HG02870 (cell line): ENCODE results near the gene FAM25C.
"Not testable (repeated sequence)": the region's sequence is repeated elsewhere in the genome, so short reads cannot be mapped to it uniquely, and the experiment has no call there.

Experiments used
- ATAC-seq: cut with Tn5 transposase; IDR thresholded peaks from one replicate; pipeline ENCODE4 v1.9.1; 2021; ENCODE audit warnings: mild to moderate bottlenecking, moderate library complexity; ENCODE audit not compliant: unreplicated experiment

FAM25C gene

GRCh38 chr10:47999691-48000090 lies at the start of gene FAM25C:
Gene FAM25C, minus strand, starts transcription at chr10:47999791. Its CDS starts 26 bp downstream, at chr10:47999765.
- not testable (repeated sequence) for ATAC-seq

- ATAC-seq: not testable (repeated sequence)
These were observed 45.0 kb upstream of the FAM25C start for GRCh38 chr10:48044557-48044956.

DNA sequence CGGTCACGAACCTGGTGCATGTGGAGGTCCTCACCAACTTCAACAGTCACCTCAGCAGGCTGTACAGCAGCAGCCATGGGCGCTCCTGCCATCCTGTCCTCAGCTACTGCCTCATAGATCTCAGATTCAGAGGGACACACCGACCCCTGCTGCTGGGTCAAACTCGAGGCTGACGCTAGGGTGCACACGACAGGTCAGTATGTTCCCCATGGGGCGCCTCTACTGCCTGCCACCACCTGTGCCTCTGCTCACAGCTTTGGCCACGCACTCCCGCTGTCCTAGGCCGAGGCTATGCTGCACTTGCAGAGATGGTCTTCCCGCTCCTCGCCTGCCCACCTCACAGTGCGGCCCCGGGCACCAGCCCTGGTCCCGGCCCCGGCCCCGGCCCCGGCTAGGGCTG lies 31.8 kb upstream of the FAM25C start:
- not testable (repeated sequence) for ATAC-seq

GRCh38 chr10:48002306-48002705 lies 2.7 kb upstream of the FAM25C start:
- ATAC-seq: not testable (repeated sequence)

DNA sequence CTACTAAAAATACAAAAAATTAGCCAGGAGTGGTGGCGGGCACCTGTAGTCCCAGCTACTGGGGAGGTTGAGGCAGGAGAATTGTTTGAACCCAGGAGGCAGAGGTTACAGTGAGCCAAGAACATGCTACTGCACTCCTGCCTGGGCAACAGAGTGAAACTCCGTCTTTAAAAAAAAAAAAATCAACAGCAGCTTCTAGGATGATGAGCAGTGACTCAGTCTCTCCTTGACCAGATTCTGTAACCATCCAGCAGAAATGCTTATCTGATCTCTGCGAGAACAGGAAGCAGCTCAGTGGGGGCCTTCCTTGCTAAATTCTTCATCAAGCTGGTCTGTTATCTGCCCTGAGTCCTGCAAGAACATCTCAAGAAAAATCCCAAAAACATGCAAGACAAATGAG lies 5.5 kb downstream of the FAM25C start:
- ATAC-seq: not testable (repeated sequence)

DNA sequence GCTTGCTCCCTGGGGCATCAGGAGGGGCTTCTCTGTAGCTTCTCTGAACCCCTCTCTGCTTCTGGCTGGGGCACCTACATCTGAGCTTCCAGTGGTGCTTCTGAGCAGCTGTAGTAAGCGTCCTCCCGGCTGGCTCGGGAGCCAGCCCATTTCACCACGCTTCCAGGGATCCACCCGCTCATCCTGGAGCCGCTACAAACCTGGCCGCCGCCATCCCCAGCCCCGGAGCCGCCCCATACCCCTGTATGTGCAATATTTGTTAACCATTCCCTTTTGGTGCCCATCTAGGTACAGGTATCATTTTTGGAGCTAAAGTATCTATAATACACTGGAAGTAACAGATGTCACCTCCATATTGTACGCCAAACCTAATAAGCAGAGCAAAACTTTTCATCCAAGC lies 7.0 kb downstream of the FAM25C start:
- not testable (repeated sequence) for ATAC-seq

- ATAC-seq: not testable (repeated sequence)
These were observed 7.9 kb downstream of the FAM25C start for GRCh38 chr10:47991706-47992105.

GRCh38 chr10:47990097-47990496 lies 9.5 kb downstream of the FAM25C start:
- ATAC-seq: not testable (repeated sequence)

DNA sequence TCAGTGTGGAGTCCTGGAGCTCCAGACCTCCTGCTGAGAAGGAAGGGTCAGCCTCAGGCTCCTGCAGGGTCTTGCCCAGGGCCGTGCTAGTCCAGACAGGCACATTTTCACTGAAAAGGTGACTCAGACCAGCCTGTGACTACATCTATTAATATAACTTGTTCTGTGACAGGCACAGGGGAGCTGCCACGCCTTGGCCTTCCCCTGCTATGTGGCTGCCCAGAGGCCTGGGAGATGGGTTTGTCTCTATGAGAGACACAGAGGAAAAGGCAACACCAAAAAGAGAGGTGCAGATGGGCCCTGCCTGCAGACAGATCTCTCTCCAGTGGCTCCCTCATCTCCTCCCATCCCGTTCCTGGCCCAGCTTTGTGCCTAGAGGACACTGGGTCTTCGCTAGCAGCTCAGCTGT lies 10.0 kb downstream of the FAM25C start:
- ATAC-seq: not testable (repeated sequence)

DNA sequence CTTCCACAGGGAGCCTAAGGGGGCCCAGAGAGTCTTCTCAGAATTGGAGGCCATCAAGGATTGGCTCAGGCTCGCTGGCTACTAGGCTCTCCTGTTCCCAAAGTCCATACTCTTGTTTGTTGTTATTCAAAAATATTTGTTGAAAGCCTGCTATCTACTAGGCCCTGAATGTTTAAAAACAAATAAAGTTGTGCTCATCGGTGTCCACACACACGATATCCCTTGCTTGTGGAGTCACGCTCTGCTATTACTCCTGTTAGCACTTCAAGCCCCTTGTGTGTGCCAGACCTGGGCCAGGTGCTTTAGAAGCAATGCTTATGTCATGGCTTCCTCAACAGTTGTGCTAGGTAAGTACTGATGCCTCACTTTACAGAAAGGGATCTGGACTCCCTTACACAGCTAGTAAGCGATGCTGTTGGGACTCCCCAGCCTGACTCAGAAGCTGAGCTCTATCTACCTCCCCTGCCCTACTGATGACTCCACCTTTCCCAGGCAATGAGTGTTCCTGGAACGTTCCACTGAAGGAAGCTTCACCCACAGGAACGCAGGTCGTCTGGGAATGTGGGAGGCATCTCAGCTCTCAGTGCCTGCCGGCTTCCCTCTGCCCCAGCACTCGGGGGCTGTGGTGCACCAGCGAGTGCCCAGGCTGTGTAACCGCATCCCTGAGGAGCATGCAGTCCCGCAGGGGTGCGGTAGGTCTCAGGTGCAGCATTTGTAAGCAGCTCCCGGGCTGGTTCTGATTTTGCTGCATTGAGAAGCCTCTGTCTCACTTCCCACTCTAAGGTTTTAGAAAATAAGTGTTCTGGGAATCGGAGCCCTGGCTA lies 10.7 kb downstream of the FAM25C start:
- not testable (repeated sequence) for ATAC-seq

DNA sequence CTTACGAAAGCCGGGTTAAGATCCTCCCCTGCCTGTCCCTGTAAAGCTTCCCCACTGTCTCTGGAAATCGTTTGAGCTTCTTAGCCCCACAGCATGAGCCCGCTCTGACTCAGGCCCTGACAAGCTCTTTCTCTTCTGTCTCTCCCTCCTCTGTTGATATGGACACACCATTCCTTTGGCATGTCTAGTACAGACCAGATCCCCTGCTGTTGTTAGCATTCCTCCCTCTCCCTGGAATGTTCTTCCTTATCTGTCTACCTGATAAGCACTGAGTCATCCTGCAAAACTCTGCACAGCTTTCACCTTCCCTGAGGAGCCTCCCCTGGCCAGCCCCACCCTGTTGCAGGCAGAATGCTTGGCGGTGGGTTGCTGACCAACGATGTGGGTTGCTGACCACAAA lies 11.6 kb downstream of the FAM25C start:
- not testable (repeated sequence) for ATAC-seq

- peak; percentile 58 for ATAC-seq
These were observed 13.0 kb downstream of the FAM25C start for GRCh38 chr10:47986413-47987230.

DNA sequence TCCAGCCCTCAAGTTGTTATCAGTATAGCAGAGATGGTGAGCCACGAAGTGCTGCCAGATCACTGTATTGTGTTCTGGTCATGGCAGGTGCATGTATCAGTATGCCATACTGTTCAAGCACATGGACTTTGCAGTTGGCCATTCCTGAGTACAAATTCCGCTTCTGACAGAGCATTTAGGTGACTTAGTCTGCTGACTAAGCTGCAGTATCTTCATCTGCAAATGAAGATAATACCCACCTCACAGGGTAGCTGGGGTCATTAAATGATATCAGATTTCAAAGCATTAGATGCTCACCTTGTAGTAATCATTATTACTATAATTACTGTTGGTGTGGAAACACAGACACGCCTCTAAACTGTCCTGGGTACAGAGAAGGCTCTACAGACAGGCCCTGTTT lies 24.2 kb downstream of the FAM25C start:
- not testable (repeated sequence) for ATAC-seq

DNA sequence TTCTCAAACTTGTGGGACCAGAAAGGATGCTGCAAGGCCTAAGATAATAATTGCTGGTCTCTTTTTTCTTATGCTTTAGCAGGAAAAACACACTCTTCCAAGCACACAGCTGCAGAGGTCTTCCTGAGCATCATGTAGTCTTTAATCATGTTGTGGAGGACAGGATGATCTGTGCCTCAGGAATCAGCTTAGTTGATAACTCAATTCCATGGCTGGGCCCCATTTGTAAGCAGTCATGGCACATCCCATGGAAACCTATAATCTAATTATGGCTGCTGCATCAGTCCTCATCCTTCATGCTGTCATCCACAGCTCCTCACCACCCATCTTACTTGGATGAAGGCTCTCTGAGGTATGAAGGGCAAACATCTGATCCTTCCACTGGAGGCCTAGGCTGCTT lies 26.5 kb downstream of the FAM25C start:
- not testable (repeated sequence) for ATAC-seq

- not testable (repeated sequence) for ATAC-seq
These were observed 27.5 kb downstream of the FAM25C start for GRCh38 chr10:47972077-47972476.

- ATAC-seq: not testable (repeated sequence)
These were observed 28.0 kb downstream of the FAM25C start for GRCh38 chr10:47971598-47971997.

- ATAC-seq: not testable (repeated sequence)
These were observed 29.5 kb downstream of the FAM25C start for GRCh38 chr10:47970047-47970446.

DNA sequence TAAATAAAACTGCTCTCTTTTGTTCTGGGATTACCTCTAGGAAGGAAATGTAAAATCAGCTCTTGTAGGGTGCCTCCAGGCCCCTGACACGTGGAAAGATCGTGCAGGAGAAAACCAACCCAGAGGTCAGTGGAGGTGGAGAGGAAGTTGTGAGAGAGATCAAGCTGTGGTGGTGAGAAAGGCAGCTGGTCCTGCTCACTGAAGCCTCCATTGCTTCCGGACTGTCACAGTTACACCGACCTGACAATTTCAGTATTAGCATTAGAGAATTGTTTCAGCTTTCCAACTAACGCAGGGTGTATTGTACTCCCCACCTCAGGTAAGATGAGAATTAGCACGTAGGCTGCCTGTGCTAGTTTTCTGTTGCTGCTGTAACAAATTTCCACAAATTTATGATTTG lies 30.6 kb downstream of the FAM25C start:
- peak; percentile 97 for ATAC-seq

GRCh38 chr10:47964280-47965063 lies 35.1 kb downstream of the FAM25C start:
- ATAC-seq: not testable (repeated sequence)

DNA sequence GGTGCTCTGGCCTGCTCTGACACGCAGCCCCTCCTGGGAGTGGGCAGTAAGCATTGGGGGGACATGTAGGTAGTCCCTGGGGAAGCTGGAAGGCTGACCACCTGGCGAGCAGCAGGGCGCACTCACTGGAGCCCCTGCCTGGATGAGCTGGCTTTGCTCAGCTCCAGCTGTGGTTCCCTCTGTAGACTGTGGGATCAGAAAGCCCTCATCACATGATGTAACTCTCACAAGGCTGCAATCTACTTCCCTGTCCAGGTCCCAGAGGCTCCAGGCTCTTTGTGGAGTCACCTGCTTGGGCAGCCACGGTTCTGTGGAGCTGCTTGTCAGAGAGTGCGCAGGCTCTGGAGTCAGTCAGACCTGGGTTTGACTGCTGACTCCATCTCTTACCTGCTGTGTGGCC lies 36.8 kb downstream of the FAM25C start:
- not testable (repeated sequence) for ATAC-seq

- not testable (repeated sequence) for ATAC-seq
These were observed 38.9 kb downstream of the FAM25C start for GRCh38 chr10:47960699-47961098.
